Coronary artery (tissue), 2 donors: ENCODE results near the gene KRTAP17-1.

Source experiments
- DNase-seq: peaks from one replicate; pipeline ENCODE4 v3.0.0-alpha.2; 2017; ENCODE audit warnings: low spot score
- H3K27ac ChIP-seq, 2 donors: fragments of 200-600 bp; sonication (generic); one replicate each; pipeline ENCODE4 v1.5.1; 2016 to 2019
- H3K4me3 ChIP-seq: fragments of 200-600 bp; sonication (generic); 2 replicates; pipeline ENCODE4 v1.5.1; 2016; ENCODE audit warnings: mild to moderate bottlenecking, moderate library complexity
- CTCF ChIP-seq: fragments of 200-600 bp; sonication (generic); IDR thresholded peaks from one replicate; pipeline ENCODE4 v1.5.1; 2019; ENCODE audit warnings: antibody characterized with exemption

KRTAP17-1 gene

DNA sequence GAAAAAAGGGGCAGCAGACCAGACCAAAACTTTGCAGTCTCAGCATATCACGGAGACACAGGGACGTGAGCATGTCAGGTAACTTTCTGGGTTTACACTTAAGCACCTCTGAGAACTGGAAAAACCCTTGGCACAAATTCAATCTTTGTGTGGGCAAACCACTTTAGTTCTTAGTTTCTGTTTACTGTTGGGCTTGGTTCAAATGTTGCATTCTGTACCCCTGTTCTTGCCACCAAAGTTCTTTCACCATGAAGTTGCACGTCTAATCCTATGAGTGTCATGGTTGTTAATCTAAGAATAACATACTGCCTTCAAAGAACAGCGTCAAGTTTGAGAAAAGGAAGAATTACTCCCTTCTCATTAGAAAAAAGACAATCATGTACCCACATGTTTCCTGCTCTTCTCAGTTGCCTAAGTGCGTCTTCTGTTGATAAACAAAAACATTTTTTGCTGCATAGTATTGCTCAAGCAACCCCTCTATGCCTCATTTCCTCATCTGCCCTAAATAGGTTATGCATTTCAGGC is 23.5 kb upstream of the KRTAP17-1 start:
- no peak for DNase-seq
- no peak for TF ChIP-seq CTCF
- Histone ChIP-seq H3K27ac (no peak overlapping the region), H3K4me3 (no peak overlapping the region)

GRCh38 chr17:41335747-41336146 is 20.2 kb upstream of the KRTAP17-1 start:
- Histone ChIP-seq H3K4me3 (no peak overlapping the region), H3K27ac (no peak overlapping the region)
- TF ChIP-seq CTCF: no peak
- DNase-seq: no peak

GRCh38 chr17:41334385-41335305 is 19.1 kb upstream of the KRTAP17-1 start:
- H3K27ac ChIP-seq: no peak overlapping the region
- no peak overlapping the region for H3K4me3 ChIP-seq
- no peak for DNase-seq
- no peak for TF ChIP-seq CTCF

GRCh38 chr17:41333836-41334235 is 18.3 kb upstream of the KRTAP17-1 start:
- TF ChIP-seq CTCF: no peak

DNA sequence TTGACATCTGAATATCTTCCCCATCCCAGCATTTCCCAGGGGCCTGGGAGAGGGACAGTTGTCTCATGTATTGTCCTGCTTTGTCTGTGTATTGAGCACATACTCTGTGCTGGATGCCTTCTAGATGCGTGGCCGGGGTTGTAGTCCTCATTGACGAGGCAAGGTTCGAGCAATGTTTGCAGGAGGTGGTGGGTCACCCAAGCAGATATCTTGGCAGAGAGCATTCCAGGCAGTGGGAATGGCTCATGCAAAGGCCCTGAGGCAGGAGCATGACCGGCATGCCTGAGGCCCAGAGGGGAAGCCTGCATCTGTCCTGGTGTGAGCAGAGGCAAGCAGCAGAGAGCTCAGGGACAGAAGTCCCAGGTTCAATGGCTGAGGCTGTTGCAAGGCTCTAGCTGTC is 17.6 kb upstream of the KRTAP17-1 start:
- DNase-seq: no peak
- no peak overlapping the region for H3K27ac ChIP-seq
- no peak overlapping the region for H3K4me3 ChIP-seq
- TF ChIP-seq CTCF: no peak

More at GRCh38 chr17:41333836-41334235, 18.3 kb upstream of the KRTAP17-1 start:
- no peak overlapping the region for H3K27ac ChIP-seq
- no peak overlapping the region for H3K4me3 ChIP-seq
- DNase-seq: no peak

- no peak overlapping the region for H3K27ac ChIP-seq
- no peak overlapping the region for H3K4me3 ChIP-seq
- no peak for TF ChIP-seq CTCF
- no peak for DNase-seq
Measured at GRCh38 chr17:41332239-41332638, 16.7 kb upstream of the KRTAP17-1 start.

DNA sequence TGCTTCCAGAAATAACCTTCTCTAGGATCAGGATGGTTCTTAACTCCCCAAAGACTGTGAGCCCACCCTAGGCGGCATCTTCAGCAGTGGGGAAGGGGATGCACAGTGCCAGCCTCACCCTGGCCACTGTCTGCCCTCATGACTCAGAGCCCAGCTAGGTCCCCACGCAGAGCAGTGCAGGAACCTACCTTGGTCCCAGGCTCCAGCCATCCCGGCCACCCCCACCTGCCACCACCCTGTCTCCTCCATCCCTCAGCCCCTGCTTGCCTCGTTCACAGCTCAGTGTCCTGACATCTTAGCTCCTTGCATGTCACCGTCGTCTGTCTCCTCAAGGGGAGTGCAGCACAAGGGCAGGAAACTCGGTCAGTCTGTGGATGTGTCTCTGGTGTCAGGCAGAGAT is 16.1 kb upstream of the KRTAP17-1 start:
- TF ChIP-seq CTCF: no peak
- Histone ChIP-seq H3K27ac (no peak overlapping the region), H3K4me3 (no peak overlapping the region)
- DNase-seq: no peak
